SKM-1 (cell line): ENCODE data around the gene VARS1.
A peak's percentile ranks its signal among the peaks of the same experiment; 100 is the strongest.

Experiments
- DNase-seq: peaks from one replicate; lab custom pipeline; 2025; ENCODE audit not compliant: unreplicated experiment; lab: John Stamatoyannopoulos, UW

The VARS1 gene

GRCh38 chr6:31775633-31776484, 19.7 kb downstream of the VARS1 start:
- no peak for DNase-seq

GRCh38 chr6:31775184-31775583, 20.4 kb downstream of the VARS1 start:
- no peak for DNase-seq

GRCh38 chr6:31771992-31772358, 23.6 kb downstream of the VARS1 start:
- no peak for DNase-seq

DNA sequence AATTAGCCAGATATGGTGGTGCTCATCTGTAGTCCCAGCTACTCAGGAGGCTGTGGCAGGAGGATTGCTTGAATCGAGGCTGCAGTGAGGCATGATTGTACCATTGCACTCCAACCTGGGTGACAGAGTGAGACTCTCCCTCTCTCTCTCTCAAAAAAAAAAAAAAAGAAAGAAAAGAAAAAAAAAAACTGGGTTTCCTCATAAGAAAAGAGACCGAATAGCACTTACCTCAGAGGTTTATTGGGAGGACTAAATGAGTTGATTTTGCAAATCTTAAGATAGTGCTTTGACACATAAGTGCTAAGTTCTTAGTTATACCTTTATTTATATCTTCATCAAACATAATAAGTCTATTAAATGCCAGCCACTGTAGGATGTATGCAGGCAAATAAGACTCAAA, 24.7 kb downstream of the VARS1 start:
- DNase-seq, result no peak

DNA sequence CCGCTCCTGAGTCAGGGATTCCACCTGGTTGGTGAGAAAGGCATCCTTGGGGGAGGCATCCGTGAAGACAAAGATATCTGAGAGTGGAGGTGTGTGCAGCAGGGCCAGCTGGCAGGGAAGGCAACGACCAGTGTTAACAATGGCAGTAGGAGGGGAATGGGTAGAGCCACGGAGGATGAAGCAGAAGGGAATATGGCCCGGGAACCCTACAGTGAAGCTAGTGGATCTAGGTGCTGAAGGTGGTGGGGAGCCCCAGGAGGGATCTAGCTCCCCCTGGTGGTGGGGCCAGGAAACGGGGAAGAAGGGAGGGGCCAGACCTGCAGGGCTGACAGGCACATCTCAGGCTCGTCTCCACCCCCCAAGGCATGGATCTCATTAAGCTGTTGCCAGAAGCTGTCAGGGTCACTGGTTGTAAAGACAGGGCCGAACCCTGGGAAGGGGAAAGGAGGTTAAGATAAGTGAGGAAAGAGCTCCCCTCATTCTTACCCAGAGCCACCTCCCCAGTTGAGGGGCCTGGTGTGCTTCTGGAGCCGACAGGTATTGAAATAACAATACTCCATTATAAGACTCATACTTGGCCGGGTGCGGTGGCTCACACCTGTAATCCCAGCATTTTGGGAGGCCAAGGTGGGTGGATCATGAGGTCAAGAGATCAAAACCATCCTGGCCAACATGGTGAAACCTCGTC, 25.7 kb downstream of the VARS1 start:
- DNase-seq, result peak; percentile 68

- no peak for DNase-seq
Observed at GRCh38 chr6:31768363-31769257, 26.9 kb downstream of the VARS1 start.

DNA sequence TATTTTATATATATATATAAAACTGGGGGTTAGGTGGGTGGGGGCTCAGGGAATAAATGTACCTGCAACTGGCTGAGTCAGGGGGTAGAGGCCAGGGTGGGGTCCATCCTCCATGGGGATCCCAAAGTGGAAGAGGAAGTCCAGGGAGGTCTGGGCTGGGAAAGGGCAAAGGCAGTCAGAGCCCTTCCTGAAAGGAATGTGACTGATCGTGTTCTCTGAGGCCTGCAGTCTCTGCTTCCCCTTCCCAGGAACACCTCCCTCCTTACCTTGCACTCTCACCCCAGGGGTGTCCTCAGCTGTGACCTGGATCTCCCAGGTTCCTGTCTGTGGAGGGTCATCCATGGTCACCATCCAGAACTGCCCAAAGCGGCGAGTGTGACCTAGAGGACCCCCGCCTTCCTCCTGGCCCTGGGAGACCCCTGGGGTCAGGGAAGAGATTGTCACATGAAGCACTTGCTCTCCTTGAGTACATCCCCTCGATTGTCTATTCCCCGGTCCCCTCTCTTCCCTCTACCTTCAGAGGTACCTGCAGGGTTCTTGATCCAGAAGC, 28.4 kb downstream of the VARS1 start:
- no peak for DNase-seq

GRCh38 chr6:31765910-31766794, 29.4 kb downstream of the VARS1 start:
- DNase-seq, result no peak

- no peak for DNase-seq
Observed at GRCh38 chr6:31765559-31765909, 30.0 kb downstream of the VARS1 start.

DNA sequence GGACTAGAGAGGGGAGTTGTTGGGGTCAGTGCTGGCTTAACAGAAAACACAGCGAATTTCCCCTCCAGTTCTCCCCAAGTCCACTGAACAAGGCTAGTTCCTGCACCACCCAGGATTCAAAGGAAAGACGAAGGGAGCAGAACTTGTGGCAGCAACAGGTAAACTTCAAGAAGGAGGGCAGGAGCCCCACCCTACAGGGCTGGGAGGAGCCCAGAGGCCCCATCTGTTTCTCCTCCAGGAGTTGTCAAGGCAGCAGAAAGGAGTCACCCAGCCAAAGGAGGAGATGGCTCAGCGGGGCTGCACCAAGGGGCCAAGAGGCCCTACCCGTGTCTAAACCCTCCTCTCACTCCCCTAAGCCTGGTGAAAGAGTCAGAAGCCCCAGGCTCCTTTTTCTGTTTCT, 31.4 kb downstream of the VARS1 start:
- DNase-seq, result no peak

GRCh38 chr6:31763619-31763940, 32.0 kb downstream of the VARS1 start:
- DNase-seq, result no peak

GRCh38 chr6:31762878-31763618, 32.5 kb downstream of the VARS1 start:
- no peak for DNase-seq

GRCh38 chr6:31762356-31762755, 33.2 kb downstream of the VARS1 start, which contains the start of gene SAPCD1:
TSS of gene SAPCD1 (plus strand) at chr6:31762656. CDS start at chr6:31763055, 399 bp downstream.
- DNase-seq, result no peak

- DNase-seq, result no peak
Observed at GRCh38 chr6:31761343-31761742, 34.2 kb downstream of the VARS1 start.

DNA sequence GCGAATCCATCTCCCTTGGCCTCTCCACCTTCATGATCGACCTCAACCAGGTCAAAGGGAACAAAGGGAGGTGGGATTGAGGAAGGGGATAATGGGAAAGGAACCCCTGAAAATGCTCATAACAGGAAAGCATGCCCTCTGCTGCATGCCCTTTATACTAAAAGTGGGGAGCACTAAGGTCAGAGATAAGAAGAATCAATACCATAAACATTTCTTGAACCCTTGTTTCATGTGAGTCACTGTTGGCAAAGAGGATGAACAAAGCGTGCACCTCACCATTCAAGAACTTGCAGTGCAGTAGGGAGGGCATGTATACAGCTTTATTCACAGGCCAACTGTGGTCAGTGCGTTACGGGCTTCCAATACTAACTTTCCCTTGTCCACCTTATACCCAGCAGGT, 34.8 kb downstream of the VARS1 start:
- no peak for DNase-seq

GRCh38 chr6:31758281-31758680, 37.3 kb downstream of the VARS1 start:
- DNase-seq, result no peak

DNA sequence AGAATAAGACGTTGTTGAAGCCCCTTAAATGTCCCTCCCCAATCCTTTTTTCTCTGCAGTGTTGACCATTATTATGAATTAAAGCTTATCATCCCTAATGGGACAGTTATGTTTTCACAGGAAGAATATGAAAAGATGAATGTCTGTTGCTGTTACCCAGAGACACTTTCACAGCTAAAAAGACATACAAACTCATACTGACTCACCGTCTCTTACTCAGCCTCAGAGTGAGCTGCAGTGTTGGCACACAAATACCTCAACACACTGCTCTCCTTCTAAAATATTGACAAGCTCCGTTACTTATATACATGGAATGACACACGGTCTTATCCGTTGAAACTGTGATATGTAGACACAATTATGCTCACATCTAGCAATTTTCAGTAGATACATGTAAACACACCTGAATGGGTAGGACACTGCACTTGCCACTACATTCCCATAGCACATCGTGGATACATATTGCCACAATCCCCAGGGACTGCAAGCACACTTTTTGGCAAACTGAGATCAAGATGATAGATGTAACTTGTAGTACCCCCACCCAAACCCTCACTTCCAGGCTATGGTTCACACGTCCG, 42.7 kb downstream of the VARS1 start:
- DNase-seq, result no peak

DNA sequence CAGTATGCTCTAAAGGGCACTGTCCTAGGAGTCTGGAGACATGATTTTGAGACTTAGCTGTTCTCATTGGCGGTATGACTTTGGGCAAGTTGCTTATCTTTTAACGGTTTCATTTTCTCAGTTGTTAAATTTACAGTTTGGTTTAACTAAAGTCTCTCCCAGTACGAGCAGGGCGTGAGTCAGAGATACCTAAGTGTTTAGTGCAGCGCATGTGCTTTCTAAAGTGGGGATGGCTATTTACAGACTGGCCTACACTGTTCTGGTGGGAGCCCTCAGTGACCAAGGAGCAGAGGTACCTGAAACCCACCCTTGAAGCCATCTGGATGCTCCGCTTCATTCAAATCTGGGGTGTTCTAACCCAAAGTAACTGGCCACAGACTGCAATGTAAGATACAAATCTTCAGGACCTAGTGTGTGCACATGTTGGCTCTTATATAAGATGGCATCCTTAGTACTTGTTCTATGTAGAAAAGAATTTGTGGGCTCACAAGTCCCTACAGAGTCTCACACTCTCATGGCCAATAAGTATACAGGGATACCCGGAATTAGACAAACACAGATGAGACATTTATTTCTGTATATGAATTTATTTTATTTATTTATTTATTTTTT, 45.0 kb downstream of the VARS1 start:
- DNase-seq, result no peak
